OCI-M2 (cell line): ENCODE measurements around the gene HECTD3.
"Not testable (repeated sequence)": the region's sequence is repeated elsewhere in the genome, so short reads cannot be mapped to it uniquely, and the experiment has no call there.

Experiments
- DNase-seq: peaks from one replicate; lab custom pipeline; 2025; ENCODE audit not compliant: unreplicated experiment; lab: John Stamatoyannopoulos, UW

Gene HECTD3

GRCh38 chr1:45014321-45015028 is 3.4 kb upstream of the HECTD3 start:
- DNase-seq, result peak; percentile 28

GRCh38 chr1:45013551-45014209 is 2.6 kb upstream of the HECTD3 start:
- no peak for DNase-seq

- peak; percentile 68 for DNase-seq
Observed at GRCh38 chr1:45012639-45013278, 1.6 kb upstream of the HECTD3 start.

- peak; percentile 81 for DNase-seq
Observed at GRCh38 chr1:45011837-45012638, 914 bp upstream of the HECTD3 start, which contains the start of gene UROD. TSS of gene UROD (plus strand) at chr1:45012254. CDS start at chr1:45012266, 12 bp downstream.

- no peak for DNase-seq
Observed at GRCh38 chr1:45009956-45010854, 919 bp downstream of the HECTD3 start.

GRCh38 chr1:45009296-45009865 is 1.7 kb downstream of the HECTD3 start:
- DNase-seq, result no peak

GRCh38 chr1:45008516-45008915 is 2.6 kb downstream of the HECTD3 start:
- DNase-seq, result no peak

GRCh38 chr1:45008076-45008475 is 3.0 kb downstream of the HECTD3 start:
- no peak for DNase-seq

GRCh38 chr1:45007311-45007710 is 3.8 kb downstream of the HECTD3 start:
- no peak for DNase-seq

GRCh38 chr1:45005761-45006160 is 5.4 kb downstream of the HECTD3 start:
- DNase-seq, result no peak

- no peak for DNase-seq
Observed at GRCh38 chr1:45004281-45004920, 6.7 kb downstream of the HECTD3 start.

- DNase-seq, result no peak
Observed at GRCh38 chr1:45003741-45004140, 7.4 kb downstream of the HECTD3 start.

GRCh38 chr1:45002650-45003645 is 8.2 kb downstream of the HECTD3 start:
- no peak for DNase-seq

- DNase-seq, result not testable (repeated sequence)
Observed at GRCh38 chr1:45001576-45001975, 9.5 kb downstream of the HECTD3 start.

- DNase-seq, result no peak
Observed at GRCh38 chr1:45001011-45001481, 10.1 kb downstream of the HECTD3 start.

- DNase-seq, result no peak
Observed at GRCh38 chr1:44999232-44999631, 11.9 kb downstream of the HECTD3 start.

- DNase-seq, result no peak
Observed at GRCh38 chr1:44995467-44996238, 15.5 kb downstream of the HECTD3 start.
